ENCODE data around the gene TMSB15A.
A peak's percentile ranks its signal among the peaks of the same experiment; 100 is the strongest.
"Not testable (repeated sequence)": the region's sequence is repeated elsewhere in the genome, so short reads cannot be mapped to it uniquely, and the experiment has no call there.

Gene TMSB15A

DNA sequence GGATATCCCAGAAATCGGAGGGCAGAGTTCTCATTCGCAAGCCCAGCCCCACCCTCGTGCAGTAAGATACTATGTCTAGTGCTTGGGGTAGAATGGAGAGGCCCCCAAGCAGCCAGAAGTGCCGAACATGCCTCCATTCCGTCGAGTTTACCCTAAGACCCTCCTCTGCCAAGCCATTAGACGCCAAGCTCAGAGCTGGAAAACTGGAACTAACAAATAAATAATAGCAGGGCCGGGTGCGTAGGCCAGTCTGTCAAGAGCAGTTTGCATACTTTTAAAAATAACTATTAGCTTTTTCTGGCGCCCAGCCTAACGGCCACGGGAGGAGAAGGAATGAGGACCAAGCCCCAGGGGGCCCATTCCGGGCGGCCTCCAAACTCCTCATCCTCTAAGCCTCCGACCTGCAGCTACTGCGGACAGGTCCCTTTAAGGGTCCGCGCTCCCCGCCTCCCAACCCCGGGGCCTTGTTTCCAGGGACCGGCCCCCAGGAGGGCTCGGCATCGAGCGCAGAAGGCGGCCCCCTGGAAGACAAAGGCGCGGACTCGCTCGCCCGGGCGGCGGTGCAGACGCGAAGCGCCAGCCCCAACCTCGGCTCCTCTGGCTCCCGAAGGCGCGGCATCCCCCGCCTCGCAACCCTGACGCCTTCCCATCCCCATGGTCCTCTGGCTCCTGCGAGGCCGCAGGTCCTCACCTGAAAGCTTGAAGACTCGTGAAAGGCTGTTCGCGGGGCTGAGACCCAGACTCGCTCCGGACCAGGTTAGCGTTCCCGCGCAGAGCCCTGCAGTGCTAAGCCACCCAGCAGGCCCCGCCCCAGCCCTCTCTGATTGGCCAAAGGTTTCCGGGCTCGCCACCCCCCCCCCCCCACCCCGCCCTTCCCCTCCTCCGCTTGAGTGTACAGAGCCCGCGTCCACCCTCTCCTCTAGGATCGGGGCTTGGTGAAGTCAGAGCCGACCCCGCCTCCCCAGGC lies at the start of gene TMSB15A:
TSS of gene TMSB15A (minus strand) at position 765 of the 967 bp plus-strand sequence.
- DNase-seq = peak; percentile 5

DNA sequence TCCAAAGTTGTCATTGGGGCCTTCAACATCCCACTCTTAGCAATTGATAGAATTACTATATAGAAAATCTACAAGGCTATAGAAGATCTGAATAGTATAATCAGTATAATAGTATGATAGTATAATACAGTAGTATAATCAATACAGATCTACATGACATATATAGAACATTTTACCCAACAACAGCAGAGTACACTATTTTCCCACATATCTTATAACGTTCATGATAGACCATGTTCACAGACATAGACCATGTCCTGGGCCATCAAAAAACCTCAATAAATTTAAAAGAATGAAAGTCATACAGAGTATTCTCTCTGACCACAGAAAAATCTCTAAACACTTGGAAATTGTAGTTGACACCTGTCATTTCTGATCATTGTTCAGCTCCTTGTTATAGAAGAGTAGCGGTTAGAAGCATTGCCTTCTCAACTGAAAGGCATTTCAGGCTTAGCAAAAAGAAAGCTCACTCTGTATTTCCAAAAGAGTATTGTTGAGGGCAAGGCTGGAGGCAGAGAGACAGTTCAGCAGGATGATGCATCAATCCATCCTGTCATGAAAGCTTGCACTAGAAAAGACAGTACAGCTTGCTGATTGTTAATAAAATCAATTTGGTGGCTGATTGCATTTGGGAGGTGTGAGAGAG lies 44.0 kb upstream of the TMSB15A start:
- no peak for DNase-seq

DNA sequence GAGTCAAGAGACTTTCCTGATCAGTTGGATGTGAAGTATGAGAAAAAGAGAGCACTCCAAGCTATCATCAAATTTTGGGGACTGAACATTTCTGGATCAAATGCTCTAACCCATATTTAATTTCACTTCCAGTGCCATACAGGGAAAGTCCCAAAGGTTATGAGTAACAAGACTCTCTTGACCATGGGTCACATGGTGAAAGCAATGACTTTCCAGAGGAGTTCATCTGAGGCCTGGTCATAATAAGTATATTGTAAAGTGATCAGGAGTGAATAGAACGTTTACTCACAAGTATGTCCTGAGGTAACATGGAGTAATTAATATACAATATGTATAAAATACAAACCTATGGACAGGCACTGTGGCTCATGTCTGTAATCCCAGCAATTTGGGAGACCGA lies 42.1 kb upstream of the TMSB15A start:
- DNase-seq = no peak

DNA sequence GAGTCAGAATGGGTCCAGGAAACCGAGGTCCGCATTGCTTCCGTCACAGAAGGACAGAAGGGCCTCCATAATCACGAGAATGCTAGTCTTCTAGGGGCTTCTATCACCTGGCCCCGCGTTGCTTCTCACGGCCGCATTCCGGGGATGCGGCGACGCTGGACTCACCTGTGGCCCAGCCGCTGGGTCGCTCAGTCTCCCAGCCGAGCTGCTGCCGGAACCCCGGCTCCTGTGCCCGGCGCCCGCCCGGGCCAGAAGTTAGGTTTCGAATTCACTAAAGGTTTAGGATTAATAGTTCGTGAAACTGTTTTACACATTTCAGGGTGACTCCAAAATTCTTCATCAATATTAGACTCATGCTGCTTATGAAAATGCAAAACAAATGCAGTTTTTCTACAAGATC lies 31.7 kb upstream of the TMSB15A start:
- DNase-seq = no peak

DNA sequence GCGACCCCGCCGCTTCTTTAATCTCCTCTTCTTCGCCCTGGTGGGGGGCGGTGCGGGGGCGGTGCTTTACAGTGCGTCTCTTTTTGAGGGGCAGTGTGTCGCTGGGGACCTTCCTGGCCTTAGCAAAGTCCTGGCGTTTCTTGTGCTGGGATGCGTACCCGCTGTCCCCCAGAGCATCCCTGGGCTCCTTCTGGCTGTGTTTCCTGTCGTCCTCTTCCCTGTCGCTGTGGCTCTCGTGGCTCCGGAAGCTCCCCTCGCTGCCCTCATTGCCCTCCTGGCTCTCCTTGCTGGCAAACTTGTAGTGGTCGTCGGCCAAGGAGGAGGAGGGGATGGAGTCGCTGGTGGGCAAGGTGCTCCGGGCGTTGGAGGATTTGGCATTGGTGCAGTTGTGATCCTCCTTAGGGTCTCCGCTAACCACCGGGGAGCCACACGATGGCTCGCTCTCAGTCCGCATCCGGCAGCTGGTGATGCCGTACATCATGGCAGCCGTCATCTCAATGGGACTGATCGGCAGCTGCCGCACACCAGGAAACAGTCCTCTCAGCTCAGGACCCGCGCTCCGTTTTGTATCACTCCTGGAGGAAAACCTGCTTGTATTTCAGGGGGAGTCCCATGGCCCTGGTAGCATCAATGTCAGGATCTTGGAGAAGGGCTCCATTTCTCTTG lies 30.4 kb upstream of the TMSB15A start:
- DNase-seq = no peak

- not testable (repeated sequence) for DNase-seq
These were observed 29.6 kb upstream of the TMSB15A start for GRCh38 chrX:102546175-102546574.

- no peak for DNase-seq
These were observed 19.4 kb upstream of the TMSB15A start for GRCh38 chrX:102535958-102536357.

- DNase-seq = no peak
These were observed 787 bp upstream of the TMSB15A start for GRCh38 chrX:102517326-102517725.

GRCh38 chrX:102514536-102514935 lies 2.0 kb downstream of the TMSB15A start:
- no peak for DNase-seq

DNA sequence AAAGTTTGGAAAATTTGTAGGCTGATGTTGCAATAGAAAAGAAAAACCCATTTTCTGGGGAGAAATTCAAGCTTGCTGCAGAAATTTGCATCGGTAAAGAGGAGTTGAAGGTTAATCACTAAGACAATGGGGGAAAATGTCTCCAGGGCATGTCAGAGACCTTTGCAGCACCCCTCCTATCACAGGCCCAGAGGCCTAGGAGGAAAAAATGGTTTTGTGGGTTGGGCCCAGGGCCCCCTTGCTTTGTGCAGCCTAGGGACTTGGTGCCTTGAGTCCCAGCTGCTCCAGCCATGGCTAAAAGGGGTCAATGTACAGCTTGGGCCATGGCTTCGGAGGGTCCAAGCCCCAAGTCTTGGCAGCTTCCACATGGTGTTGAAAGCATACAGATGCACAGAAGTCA lies 17.8 kb downstream of the TMSB15A start:
- DNase-seq = no peak

GRCh38 chrX:102491766-102492165 lies 24.8 kb downstream of the TMSB15A start:
- no peak for DNase-seq

DNA sequence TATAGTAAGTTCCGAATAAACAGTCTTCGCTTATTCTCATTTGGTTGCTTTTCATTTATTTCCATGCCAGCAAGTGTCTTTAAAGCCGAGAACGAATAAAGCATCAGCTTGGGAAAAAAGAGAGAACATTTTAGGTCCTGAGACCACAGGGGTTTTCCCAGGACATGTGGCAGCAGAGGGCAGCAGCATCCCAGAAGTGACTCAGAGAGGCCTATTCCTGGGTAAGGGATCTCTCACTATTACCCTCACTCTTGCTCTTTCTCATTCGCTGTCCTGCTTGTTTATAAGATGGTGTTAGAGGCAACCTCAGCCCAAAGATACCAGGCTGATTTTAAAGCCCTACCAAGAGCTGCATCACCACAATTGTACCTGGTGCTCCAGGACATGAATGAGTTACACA lies 37.8 kb downstream of the TMSB15A start:
- DNase-seq = not testable (repeated sequence)

DNA sequence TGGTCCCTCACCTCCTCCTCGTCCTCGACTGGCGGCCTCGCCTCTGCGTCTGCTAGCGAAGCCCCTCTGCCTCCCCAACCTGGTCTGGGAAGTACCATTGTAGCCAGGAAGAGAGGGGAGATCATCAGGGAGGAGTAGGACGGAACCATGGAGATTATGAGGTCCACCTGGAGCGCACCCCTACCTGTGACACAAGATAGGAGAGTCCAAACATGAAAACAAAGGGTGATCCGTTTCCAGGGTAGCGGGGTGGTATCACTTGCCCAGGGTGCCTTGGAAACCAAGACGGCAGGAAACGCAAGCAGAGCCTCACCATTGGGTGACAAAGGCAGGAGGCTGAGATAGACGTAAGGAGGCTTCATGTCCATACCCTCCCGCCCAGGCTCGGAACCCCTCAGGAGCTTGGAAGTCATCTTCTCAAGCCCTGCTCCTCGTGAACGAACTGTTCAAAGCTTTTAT lies 44.7 kb downstream of the TMSB15A start, which contains the start of gene TCP11X2:
TSS of gene TCP11X2 (minus strand) at position 51 of the 459 bp plus-strand sequence.
- not testable (repeated sequence) for DNase-seq

DNA sequence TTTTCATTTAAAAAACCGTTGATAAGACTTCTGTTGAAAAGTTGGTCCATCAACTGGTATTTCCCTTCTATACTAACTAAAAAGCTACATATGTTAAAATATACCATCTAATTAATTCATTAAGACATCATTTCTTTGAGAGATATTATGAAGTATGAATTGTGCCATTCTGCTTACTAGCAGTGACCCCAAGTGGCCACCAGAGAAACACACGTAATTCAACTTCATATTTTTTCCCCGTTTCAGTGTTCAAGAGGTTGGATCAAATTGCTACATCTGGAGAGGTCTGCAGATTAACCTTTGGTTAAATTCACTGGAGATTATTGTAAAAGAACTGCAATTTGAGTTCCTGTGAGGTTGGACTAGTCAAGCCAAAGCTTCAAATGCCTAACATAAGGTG lies 46.3 kb downstream of the TMSB15A start:
- DNase-seq = not testable (repeated sequence)
